ES-I3 (cell line): Measurements from ENCODE around the gene CUEDC2.
A peak's percentile ranks its signal among the peaks of the same experiment; 100 is the strongest.

Experiments
- H3K36me3 ChIP-seq: 2 replicates; pipeline ENCODE4 v1.6.1; 2013; ENCODE audit warnings: mild to moderate bottlenecking, low read length, control low read depth, moderate library complexity; ENCODE audit not compliant: insufficient read depth
- H3K4me1 ChIP-seq: 2 replicates; pipeline ENCODE4 v1.6.1; 2013; ENCODE audit warnings: mild to moderate bottlenecking, control low read depth, low read length; ENCODE audit not compliant: insufficient read depth
- H3K9ac ChIP-seq: 2 replicates; pipeline ENCODE4 v1.6.1; 2013; ENCODE audit warnings: low read depth, mild to moderate bottlenecking, low read length, moderate library complexity
- H3K9me3 ChIP-seq: 2 replicates; pipeline ENCODE4 v1.6.1; 2013; ENCODE audit warnings: mild to moderate bottlenecking, low read length, moderate library complexity; ENCODE audit not compliant: control insufficient read depth, insufficient read depth

The CUEDC2 gene

DNA sequence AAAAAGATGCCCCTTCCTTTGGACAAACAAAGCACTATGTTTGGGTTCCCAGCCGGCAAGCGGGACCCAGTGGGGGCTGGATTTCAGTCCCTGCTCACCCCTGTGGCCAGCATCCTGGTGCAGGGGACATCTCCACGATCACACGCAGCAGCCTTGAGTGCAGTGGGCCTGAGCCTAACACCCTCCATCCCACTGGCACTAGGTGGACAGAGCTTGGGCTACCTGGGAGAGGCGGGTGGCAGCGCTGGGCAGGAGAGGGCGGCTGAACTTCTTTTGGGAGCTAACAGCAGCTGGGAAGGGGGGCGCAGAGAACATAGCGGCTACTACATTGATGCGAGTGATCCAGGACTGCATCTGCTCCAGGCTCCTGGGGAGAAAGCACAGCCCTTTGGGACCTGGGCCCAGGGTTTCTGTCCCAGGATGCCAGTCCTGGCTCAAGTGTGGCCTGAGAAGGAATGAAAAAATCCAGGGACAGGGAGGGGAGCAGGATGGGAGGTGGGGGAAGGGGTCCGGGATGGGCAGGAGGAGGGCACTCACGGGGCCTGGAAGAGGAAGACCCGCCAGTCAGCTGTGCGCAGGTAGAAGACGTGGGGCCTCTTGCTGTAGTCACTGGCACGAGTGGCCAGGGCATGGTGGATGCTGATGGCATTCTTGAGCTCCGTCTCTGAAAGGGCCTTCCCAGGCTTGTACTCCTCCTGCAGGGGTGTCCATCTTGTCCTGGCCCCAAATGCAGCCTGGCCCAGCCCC lies 27.8 kb downstream of the CUEDC2 start:
- H3K9me3 ChIP-seq = no peaks in the 10 kb centered on the region
- H3K4me1 ChIP-seq = peaks cover 10% of the 10 kb centered on the region; the same call in 1 of the 2 replicates
- H3K36me3 ChIP-seq = no peaks in the 10 kb centered on the region
- H3K9ac ChIP-seq = no peak overlapping the region

DNA sequence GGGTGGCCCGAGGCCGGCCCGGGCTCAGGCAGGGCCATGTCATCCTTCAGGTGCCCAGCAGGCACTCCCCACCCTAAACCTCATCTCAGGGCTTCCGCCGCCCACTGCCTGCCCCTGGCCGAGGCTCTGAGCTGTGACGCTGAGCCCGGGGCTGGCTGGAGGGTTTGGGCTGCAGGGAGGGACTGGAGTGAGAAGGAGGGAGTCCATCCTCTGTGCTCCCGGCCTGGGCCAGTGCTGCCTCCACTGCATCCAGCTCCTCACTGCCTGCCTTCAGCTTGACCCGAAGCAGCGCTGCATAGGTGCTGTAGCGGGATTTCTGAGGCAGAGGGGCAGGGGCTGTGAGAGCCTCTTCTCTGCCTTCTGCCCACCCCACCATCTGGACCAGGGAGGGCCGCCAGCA lies 29.3 kb downstream of the CUEDC2 start:
- no peak overlapping the region for H3K9ac ChIP-seq

DNA sequence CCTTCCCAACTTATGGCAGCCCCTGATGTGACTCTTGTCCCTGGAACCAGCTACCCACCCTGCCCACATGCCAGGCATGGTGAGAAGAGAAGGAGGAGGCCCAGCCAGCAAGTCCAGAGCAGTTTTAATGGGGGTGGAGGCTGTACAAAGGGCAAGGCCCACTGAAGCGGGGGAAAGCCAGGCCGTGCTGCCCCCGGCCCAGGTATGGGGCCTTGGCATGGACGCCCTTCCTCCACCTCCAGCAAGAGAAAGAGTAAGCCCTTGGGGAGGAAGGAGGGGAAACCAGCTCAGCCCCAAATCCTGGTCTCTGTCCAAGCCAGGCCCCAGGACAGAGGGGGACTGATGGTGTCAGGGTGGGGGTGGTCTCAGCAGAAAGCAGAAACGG lies 29.9 kb downstream of the CUEDC2 start:
- Histone ChIP-seq H3K4me1 (peaks cover 9% of the 10 kb centered on the region; the same call in 1 of the 2 replicates), H3K9ac (no peak overlapping the region), H3K36me3 (no peaks in the 10 kb centered on the region)

More for the DNA sequence above, 29.3 kb downstream of the CUEDC2 start:
- Histone ChIP-seq H3K4me1 (peaks cover 9% of the 10 kb centered on the region; the same call in 1 of the 2 replicates), H3K9me3 (no peaks in the 10 kb centered on the region), H3K36me3 (no peaks in the 10 kb centered on the region)

DNA sequence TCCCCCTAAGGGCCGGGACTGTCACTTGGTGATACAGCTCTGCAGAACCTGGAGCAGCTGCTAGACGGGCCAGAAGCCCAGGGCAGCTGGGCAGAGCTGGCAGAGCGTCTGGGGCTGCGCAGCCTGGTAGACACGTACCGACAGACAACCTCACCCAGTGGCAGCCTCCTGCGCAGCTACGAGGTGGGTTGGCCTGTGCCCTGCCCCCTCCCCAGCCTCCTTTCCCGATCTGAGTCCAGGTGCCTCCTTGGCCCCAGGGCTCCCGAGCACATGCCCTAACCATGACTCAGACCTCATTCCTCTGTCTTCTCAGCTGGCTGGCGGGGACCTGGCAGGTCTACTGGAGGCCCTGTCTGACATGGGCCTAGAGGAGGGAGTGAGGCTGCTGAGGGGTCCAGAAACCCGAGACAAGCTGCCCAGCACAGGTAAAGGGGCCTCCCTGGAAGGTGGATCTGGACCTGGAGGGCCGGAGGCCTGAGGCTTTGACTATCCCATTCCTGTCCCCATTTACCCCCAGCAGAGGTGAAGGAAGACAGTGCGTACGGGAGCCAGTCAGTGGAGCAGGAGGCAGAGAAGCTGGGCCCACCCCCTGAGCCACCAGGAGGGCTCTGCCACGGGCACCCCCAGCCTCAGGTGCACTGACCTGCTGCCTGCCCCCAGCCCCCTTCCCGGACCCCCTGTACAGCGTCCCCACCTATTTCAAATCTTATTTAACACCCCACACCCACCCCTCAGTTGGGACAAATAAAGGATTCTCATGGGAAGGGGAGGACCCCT lies 30.5 kb downstream of the CUEDC2 start:
- Histone ChIP-seq H3K9ac (no peak overlapping the region), H3K9me3 (no peaks in the 10 kb centered on the region), H3K4me1 (peaks cover 9% of the 10 kb centered on the region; the same call in 1 of the 2 replicates), H3K36me3 (no peaks in the 10 kb centered on the region)

More for the DNA sequence above, 29.9 kb downstream of the CUEDC2 start:
- H3K9me3 ChIP-seq = no peaks in the 10 kb centered on the region

DNA sequence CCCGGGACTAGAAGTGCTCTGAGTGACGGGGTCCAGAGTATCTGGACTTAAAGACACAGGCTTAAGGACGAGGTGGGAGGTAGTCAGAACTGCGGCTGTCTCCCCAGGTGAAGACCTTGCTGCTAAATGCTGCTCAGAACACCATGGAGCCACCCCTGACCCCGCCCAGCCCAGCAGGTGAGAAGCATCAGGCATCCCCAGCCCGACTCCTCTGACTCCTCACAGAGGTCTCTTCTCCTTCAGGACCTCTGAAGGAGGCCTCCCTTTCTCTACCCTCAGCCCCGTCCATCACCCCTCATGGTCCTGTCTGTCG lies 31.1 kb downstream of the CUEDC2 start:
- Histone ChIP-seq H3K9ac (no peak overlapping the region), H3K9me3 (no peaks in the 10 kb centered on the region), H3K36me3 (no peaks in the 10 kb centered on the region), H3K4me1 (peaks cover 9% of the 10 kb centered on the region; the same call in 1 of the 2 replicates)

DNA sequence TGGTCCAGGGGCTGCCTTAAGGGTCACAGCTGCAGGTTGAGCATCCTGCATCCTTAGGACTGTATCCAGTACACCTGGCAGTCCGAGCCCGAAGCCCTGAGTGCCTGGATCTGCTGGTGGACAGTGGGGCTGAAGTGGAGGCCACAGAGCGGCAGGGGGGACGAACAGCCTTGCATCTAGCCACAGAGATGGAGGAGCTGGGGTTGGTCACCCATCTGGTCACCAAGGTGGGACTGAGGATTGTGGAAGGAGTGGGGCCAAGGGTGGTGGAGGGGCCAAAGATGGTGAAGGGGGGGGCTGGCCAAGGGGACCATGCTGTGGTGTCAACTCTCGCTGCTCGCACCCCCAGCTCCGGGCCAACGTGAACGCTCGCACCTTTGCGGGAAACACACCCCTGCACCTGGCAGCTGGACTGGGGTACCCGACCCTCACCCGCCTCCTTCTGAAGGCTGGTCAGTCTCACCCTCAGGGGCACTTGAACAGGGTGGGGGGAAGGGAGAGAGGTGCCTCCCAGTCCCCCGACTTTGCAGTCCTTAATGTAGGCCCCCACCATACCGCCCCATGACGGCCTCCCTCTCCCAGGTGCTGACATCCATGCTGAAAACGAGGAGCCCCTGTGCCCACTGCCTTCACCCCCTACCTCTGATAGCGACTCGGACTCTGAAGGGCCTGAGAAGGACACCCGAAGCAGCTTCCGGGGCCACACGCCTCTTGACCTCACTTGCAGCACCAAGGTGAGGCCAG lies 31.6 kb downstream of the CUEDC2 start:
- Histone ChIP-seq H3K9ac (no peak overlapping the region), H3K9me3 (no peaks in the 10 kb centered on the region), H3K4me1 (peaks cover 9% of the 10 kb centered on the region; the same call in 1 of the 2 replicates), H3K36me3 (no peaks in the 10 kb centered on the region)

DNA sequence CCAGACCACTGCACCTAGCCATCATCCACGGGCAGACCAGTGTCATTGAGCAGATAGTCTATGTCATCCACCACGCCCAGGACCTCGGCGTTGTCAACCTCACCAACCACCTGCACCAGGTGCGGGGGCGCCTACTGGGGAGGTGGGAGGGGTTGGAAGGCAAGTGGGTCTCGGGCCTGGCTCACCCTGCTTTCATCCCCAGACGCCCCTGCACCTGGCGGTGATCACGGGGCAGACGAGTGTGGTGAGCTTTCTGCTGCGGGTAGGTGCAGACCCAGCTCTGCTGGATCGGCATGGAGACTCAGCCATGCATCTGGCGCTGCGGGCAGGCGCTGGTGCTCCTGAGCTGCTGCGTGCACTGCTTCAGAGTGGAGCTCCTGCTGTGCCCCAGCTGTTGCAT lies 32.3 kb downstream of the CUEDC2 start:
- peaks cover 9% of the 10 kb centered on the region; the same call in 1 of the 2 replicates for H3K4me1 ChIP-seq
- H3K36me3 ChIP-seq = no peaks in the 10 kb centered on the region
- H3K9me3 ChIP-seq = no peaks in the 10 kb centered on the region
- H3K9ac ChIP-seq = peak overlapping the region; percentile 45; the same call in 1 of the 2 replicates

DNA sequence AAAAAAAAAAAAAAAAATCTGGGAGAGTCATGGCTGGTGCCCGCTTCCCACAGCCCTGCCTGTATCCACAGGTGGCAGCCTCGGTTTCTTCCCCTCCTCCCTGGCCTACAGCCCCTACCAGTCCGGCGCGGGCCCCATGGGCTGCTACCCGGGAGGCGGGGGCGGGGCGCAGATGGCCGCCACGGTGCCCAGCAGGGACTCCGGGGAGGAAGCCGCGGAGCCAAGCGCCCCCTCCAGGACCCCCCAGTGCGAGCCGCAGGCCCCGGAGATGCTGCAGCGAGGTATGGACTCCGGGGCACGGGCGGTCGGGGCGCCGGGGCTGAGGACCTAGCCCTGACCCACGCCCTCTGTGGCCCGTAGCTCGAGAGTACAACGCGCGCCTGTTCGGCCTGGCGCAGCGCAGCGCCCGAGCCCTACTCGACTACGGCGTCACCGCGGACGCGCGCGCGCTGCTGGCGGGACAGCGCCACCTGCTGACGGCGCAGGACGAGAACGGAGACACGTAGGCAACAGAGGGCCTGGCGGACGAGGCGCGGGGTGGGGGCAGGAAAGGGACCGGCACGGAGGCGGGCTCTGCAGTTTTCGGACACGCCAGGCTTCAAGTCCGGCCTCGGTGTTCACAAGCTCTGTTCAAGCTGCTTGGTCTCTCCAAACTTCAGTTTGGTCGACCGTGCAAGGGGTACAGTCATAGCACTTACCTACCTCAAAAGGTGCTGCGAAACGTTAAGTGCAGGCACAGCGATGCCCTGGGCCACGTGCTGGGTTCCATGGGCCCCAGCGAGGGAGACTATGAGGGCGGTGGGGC lies 33.0 kb downstream of the CUEDC2 start:
- Histone ChIP-seq H3K36me3 (no peaks in the 10 kb centered on the region), H3K9ac (peak overlapping the region; percentile 45), H3K4me1 (peaks cover 9% of the 10 kb centered on the region; the same call in 1 of the 2 replicates), H3K9me3 (no peaks in the 10 kb centered on the region)

DNA sequence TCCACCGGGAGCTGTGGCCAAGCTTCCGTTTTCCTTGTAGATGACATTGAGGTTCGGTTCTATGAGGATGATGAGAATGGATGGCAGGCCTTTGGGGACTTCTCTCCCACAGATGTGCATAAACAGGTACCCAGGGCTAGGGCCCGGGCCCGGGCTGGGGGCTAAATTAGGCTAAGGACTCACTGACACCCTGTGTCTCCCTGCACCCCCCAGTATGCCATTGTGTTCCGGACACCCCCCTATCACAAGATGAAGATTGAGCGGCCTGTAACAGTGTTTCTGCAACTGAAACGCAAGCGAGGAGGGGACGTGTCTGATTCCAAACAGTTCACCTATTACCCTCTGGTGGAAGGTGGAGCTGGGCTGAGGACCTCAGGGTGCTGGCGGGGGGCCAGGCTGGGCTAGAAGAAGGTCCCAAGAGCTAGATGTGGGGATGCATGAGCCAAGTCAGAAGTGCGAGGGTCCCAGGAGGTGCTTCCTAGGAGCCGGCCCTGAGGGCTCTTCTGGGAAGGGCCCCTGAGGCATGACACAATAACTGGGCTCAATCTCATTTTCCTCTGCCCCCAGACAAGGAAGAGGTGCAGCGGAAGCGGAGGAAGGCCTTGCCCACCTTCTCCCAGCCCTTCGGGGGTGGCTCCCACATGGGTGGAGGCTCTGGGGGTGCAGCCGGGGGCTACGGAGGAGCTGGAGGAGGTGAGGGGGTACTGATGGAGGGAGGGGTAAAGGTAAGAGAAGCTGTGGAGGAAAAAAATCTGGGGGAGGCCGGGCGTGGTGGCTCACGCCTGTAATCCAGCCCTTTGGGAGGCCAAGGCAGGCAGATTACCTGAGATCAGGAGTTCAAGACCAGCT lies 34.0 kb downstream of the CUEDC2 start:
- Histone ChIP-seq H3K9me3 (no peaks in the 10 kb centered on the region), H3K36me3 (no peaks in the 10 kb centered on the region), H3K9ac (no peak overlapping the region), H3K4me1 (peaks cover 9% of the 10 kb centered on the region; the same call in 1 of the 2 replicates)

DNA sequence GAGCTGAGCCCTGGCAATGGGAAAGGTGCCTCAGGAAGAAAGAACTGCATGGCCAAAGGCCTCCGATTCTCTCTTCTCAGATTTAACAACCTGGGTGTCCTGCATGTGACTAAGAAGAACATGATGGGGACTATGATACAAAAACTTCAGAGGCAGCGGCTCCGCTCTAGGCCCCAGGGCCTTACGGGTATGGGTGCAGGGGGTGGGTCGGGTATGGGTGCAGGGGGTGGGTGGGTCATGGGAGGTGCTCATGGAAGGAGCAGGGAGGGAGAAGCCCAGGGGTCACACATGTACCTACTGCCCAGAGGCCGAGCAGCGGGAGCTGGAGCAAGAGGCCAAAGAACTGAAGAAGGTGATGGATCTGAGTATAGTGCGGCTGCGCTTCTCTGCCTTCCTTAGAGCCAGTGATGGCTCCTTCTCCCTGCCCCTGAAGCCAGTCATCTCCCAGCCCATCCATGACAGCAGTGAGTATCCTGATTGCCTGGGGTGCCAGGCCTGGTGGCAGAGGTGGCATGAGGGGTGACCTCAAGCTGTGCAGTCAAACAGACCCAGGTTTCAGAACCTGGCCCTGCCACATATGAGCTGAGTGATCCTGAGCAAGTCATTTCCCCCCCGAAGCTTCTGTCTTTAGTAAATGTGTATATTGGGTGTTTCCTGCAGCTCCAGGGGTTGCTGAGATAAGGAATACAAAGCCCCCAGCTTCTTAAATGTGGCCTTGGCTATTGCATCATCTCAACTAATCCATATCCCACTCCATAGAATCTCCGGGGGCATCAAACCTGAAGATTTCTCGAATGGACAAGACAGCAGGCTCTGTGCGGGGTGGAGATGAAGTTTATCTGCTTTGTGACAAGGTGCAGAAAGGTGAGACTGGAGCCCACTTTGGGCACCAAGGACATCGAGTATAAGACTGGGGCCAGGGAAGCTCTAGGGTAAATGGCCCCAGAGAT lies 34.9 kb downstream of the CUEDC2 start:
- H3K4me1 ChIP-seq = peaks cover 16% of the 10 kb centered on the region
- no peak overlapping the region for H3K9ac ChIP-seq
- H3K9me3 ChIP-seq = no peaks in the 10 kb centered on the region
- H3K36me3 ChIP-seq = no peaks in the 10 kb centered on the region

DNA sequence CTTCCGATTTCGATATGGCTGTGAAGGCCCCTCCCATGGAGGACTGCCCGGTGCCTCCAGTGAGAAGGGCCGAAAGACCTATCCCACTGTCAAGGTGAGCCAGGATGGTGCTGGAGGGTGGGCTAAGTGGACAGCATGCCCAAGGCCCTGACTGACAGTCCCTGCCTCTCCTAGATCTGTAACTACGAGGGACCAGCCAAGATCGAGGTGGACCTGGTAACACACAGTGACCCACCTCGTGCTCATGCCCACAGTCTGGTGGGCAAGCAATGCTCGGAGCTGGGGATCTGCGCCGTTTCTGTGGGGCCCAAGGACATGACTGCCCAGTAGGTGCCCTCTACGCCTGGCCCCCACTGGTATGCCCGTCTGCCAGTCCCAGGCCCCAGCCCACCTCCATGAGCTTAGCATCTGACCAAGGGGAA lies 35.6 kb downstream of the CUEDC2 start:
- no peak overlapping the region for H3K9ac ChIP-seq
- H3K36me3 ChIP-seq = no peaks in the 10 kb centered on the region
- H3K9me3 ChIP-seq = no peaks in the 10 kb centered on the region
- peaks cover 16% of the 10 kb centered on the region for H3K4me1 ChIP-seq

DNA sequence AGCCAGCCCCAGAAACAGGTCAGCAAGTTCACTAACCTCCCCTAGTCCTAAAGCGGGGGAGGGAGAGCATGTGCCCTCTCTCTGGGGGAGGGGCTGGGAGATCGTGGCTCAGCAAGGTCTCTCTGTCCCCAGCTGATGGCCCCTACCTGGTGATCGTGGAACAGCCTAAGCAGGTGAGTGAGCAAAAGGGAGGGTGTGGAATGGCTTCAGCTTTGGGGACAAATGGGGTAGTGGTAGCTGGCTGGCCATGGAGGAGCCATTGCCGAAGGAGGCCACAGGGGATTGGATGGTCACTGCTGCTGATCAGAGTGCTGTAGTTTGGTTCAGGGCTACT lies 36.1 kb downstream of the CUEDC2 start:
- peaks cover 12% of the 10 kb centered on the region for H3K4me1 ChIP-seq
- H3K9ac ChIP-seq = peak overlapping the region; percentile 66; the same call in 1 of the 2 replicates
- no peaks in the 10 kb centered on the region for H3K36me3 ChIP-seq
- H3K9me3 ChIP-seq = no peaks in the 10 kb centered on the region
